GM06990 (cell line): ENCODE data around the gene IL31.

Source experiments
- DNase-seq: peaks from one replicate; pipeline ENCODE4 v3.0.0-alpha.2; 2011; ENCODE audit not compliant: insufficient read length; ENCODE audit errors: extremely low read depth
- H3K27me3 ChIP-seq: replicated peaks from 2 replicates; pipeline ENCODE4 v1.6.0; 2011; ENCODE audit warnings: low read length; ENCODE audit not compliant: control insufficient read depth, insufficient read depth
- H3K36me3 ChIP-seq: 2 replicates; pipeline ENCODE4 v1.5.1; 2011; ENCODE audit warnings: low read length; ENCODE audit not compliant: control insufficient read depth, insufficient read depth
- H3K4me3 ChIP-seq: replicated peaks from 2 replicates; pipeline ENCODE4 v1.5.1; 2011; ENCODE audit warnings: low read depth, mild to moderate bottlenecking, control low read depth, low read length
- TF ChIP-seq, protein P1 (sequence below): IDR thresholded peaks from 2 replicates; pipeline ENCODE4 v1.5.1; 2011; ENCODE audit warnings: low read length, control low read depth, mild to moderate bottlenecking, inconsistent platforms; ENCODE audit not compliant: insufficient read depth, poor library complexity, severe bottlenecking

The IL31 gene

GRCh38 chr12:122141911-122142725, 31.9 kb downstream of the IL31 start:
- no peak for DNase-seq
- Histone ChIP-seq H3K4me3 (no peak overlapping the region), H3K27me3 (no peaks in the 10 kb centered on the region; the same call in 1 of the 2 replicates), H3K36me3 (no peaks in the 10 kb centered on the region)
- TF ChIP-seq, protein P1, sequence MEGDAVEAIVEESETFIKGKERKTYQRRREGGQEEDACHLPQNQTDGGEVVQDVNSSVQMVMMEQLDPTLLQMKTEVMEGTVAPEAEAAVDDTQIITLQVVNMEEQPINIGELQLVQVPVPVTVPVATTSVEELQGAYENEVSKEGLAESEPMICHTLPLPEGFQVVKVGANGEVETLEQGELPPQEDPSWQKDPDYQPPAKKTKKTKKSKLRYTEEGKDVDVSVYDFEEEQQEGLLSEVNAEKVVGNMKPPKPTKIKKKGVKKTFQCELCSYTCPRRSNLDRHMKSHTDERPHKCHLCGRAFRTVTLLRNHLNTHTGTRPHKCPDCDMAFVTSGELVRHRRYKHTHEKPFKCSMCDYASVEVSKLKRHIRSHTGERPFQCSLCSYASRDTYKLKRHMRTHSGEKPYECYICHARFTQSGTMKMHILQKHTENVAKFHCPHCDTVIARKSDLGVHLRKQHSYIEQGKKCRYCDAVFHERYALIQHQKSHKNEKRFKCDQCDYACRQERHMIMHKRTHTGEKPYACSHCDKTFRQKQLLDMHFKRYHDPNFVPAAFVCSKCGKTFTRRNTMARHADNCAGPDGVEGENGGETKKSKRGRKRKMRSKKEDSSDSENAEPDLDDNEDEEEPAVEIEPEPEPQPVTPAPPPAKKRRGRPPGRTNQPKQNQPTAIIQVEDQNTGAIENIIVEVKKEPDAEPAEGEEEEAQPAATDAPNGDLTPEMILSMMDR: no peak

- Histone ChIP-seq H3K27me3 (no peaks in the 10 kb centered on the region), H3K4me3 (no peak overlapping the region), H3K36me3 (no peaks in the 10 kb centered on the region)
- TF ChIP-seq, protein P1: no peak
- DNase-seq: no peak
These were observed 33.4 kb downstream of the IL31 start for GRCh38 chr12:122140467-122141257.

GRCh38 chr12:122139941-122140340, 34.1 kb downstream of the IL31 start:
- TF ChIP-seq, protein P1: no peak
- peaks cover 3% of the 10 kb centered on the region for H3K36me3 ChIP-seq
- H3K27me3 ChIP-seq: no peaks in the 10 kb centered on the region
- H3K4me3 ChIP-seq: no peak overlapping the region
- DNase-seq: no peak

DNA sequence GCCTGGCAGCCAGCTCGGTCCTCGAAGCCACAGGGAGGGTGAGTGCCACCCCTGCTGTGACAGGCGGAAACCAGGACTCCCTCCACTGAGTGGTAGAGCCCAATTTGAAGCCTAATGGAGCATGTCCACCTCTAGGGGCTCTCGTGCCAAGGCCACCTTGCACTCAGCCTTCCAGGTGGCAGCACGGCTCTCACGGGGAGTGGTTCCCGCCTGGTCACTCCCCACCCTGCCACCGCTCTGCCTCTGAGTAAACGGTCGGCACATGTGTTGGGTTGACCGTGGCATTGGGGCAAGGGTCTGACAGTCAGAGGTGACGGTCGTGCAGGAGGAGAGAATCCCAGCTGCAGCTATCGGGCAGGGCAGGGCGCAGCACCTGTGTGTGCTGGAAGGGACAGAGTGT, 34.8 kb downstream of the IL31 start:
- Histone ChIP-seq H3K36me3 (peaks cover 3% of the 10 kb centered on the region), H3K4me3 (no peak overlapping the region)

GRCh38 chr12:122138616-122139015, 35.4 kb downstream of the IL31 start:
- TF ChIP-seq, protein P1: no peak
- peaks cover 3% of the 10 kb centered on the region for H3K36me3 ChIP-seq
- H3K27me3 ChIP-seq: no peaks in the 10 kb centered on the region
- DNase-seq: no peak
- H3K4me3 ChIP-seq: no peak overlapping the region

More for the DNA sequence above, 34.8 kb downstream of the IL31 start:
- no peaks in the 10 kb centered on the region for H3K27me3 ChIP-seq
- no peak for DNase-seq
- TF ChIP-seq, protein P1: no peak
